C4-2B (cell line): ENCODE data around the gene GAP43.

Experiments
- CTCF ChIP-seq: fragments of 450-650 bp; conservative IDR thresholded peaks from 2 replicates; pipeline ENCODE4 v1.5.1; 2017; ENCODE audit warnings: mild to moderate bottlenecking
- ZFX ChIP-seq: fragments of 450-650 bp; IDR thresholded peaks from 2 replicates; pipeline ENCODE4 v1.6.1; 2017

- TF ChIP-seq CTCF (no peak), ZFX (no peak)
Measured at GRCh38 chr3:115741650-115742049, 118.3 kb downstream of the GAP43 start.
